ENCODE data around the gene TSC22D4. TPM values are rescaled to one million over a fixed set of nuclear protein-coding genes. Genes with fewer than 3 reads are reported as not detected.
"Not testable (repeated sequence)": the region's sequence is repeated elsewhere in the genome, so short reads cannot be mapped to it uniquely, and the experiment has no call there.

The TSC22D4 gene
- total RNA-seq, 2 experiments from 2014 or later = 78.5 to 85.7 TPM

- ATAC-seq (no peak), DNase-seq (no peak)
- Mint-ChIP-seq H3K36me3 (ENCODE audit: low read depth) (no peaks in the 10 kb centered on the region), H3K4me1 (peaks cover 26% of the 10 kb centered on the region), H3K9me3 (ENCODE audit: low read depth) (no peaks in the 10 kb centered on the region), H3K27ac (no peak overlapping the region), H3K27me3 (no peaks in the 10 kb centered on the region), H3K4me3 (no peak overlapping the region)
- ChIA-PET POLR2A (no interaction called here), CTCF (no interaction called here)
- intact Hi-C loops (cut with DNase I, micrococcal nuclease) = no loop called here
Observed at GRCh38 chr7:100513212-100513810, 34.3 kb upstream of the TSC22D4 start.

DNA sequence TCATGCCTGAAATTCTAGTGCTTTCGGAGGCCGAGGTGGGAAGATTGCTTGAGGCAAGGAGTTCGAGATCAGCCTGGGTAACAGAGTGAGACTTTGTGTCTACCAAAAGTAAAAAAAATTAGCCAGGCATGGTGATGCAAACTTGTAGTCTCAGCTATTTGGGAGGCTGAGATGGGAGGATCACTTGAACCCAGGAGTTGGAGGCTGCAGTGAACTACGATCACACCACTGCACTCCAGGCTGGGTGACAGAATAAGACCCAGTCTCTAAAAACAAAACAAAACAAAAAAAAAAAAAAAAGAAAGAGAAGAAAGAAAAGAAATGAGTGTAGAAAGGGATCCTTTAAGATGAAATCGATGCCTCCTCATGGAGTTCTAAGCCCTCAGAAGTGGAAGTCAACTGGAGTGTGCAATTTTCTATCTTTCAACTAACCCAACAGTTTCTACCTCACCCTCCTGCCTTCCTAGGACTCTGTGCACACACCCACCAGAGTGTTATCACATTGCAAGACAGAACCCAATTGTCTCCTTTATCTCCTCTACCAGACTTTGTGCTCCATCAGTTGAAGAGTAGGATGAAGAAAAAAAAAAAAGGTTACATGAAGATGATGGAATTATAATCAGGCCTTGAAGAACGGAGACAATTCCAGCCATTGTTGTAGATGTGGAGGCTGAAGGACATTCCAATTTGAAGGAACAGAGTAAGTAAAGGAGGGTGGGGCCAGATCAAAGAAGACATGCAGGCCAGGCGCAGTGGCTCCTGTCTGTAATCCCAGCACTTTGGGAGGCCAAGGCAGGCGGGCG is 31.6 kb upstream of the TSC22D4 start:
- no peaks in the 10 kb centered on the region for H3K9me3 Mint-ChIP-seq (ENCODE audit: low read depth)
- ChIA-PET POLR2A (interaction anchor here (0.6 kb wide), 1 partner anchor 145 kb away, joined by 4 read pairs; no protein-coding TSS in a partner anchor), CTCF (no interaction called here)
- H3K4me3 Mint-ChIP-seq = no peak overlapping the region
- no peaks in the 10 kb centered on the region for H3K27me3 Mint-ChIP-seq
- no peak overlapping the region for H3K27ac Mint-ChIP-seq
- peaks cover 10% of the 10 kb centered on the region for H3K4me1 Mint-ChIP-seq
- ATAC-seq (no peak), DNase-seq (no peak)
- no peaks in the 10 kb centered on the region for H3K36me3 Mint-ChIP-seq (ENCODE audit: low read depth)
- intact Hi-C loops (cut with DNase I, micrococcal nuclease) = no loop called here

DNA sequence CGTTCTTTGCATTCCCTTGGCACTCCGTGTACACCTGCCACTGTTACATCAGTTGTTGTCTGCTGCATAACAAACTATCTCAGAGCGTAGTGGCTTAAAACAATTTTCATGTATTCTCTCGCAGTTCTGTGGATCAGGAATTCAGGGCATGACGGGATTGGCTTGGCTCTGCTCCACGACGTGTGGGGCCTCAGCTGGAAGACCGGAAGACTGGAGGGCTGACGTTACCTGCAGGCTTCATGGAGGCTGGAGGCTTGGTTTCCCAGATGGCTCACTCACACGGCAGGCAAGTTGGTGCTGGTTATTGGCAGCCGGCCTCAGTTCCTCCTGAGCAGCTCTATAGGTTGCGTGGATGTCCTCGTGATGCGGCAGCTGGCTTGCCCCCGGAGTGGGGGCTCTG is 30.2 kb upstream of the TSC22D4 start:
- peaks cover 3% of the 10 kb centered on the region for H3K4me1 Mint-ChIP-seq
- ChIA-PET CTCF (interaction anchor here (0.5 to 0.6 kb wide), 3 partner anchors 50 to 1957 kb away, joined by 3 to 5 read pairs (median 4); no protein-coding TSS in a partner anchor), POLR2A (no interaction called here)
- no peak for DNase-seq
- H3K27me3 Mint-ChIP-seq = no peaks in the 10 kb centered on the region
- no peak overlapping the region for H3K4me3 Mint-ChIP-seq
- no peaks in the 10 kb centered on the region for H3K9me3 Mint-ChIP-seq (ENCODE audit: low read depth)
- intact Hi-C loops (cut with DNase I, micrococcal nuclease) = no loop called here
- H3K36me3 Mint-ChIP-seq (ENCODE audit: low read depth) = no peaks in the 10 kb centered on the region
- ATAC-seq = no peak
- H3K27ac Mint-ChIP-seq = no peak overlapping the region

DNA sequence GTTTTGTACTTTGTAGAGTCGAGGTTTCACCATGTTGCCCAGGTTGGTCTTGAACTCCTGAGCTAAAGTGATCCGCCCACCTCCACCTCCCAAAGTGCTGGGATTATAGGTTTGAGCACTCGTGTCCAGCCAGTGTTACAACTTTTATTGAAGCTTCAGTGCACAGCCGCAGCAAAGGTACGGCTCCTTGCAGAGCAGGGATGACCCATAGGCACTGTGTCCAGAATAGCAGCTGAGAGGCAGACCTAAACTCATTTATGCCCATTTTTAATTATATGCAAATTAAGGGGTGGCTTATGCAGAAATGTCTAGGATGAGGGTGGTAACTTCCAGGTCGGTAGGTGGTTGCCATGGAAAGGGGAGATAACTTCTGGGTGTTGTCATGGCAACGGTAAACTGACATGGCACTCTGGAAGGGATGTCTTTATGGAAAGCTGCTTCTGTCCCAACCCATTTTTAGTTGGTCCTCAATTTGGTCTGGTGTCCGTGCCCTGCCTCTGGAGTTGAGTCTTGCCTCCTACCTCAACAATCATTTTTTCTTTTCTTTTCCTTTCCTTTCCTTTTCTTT is 27.4 kb upstream of the TSC22D4 start:
- no peaks in the 10 kb centered on the region for H3K4me1 Mint-ChIP-seq
- no peak overlapping the region for H3K4me3 Mint-ChIP-seq
- intact Hi-C loops (cut with DNase I, micrococcal nuclease) = no loop called here
- ChIA-PET POLR2A (interaction anchor here (0.7 kb wide), 1 partner anchor 79 kb away, joined by 3 read pairs; no protein-coding TSS in a partner anchor), CTCF (interaction anchor here (0.6 to 1.0 kb wide), 2 partner anchors 14 to 250 kb away, joined by 3 read pairs; no protein-coding TSS in a partner anchor)
- H3K27ac Mint-ChIP-seq = no peak overlapping the region
- no peaks in the 10 kb centered on the region for H3K9me3 Mint-ChIP-seq (ENCODE audit: low read depth)
- no peaks in the 10 kb centered on the region for H3K27me3 Mint-ChIP-seq
- no peak for ATAC-seq
- no peaks in the 10 kb centered on the region for H3K36me3 Mint-ChIP-seq (ENCODE audit: low read depth)
- DNase-seq = no peak

DNA sequence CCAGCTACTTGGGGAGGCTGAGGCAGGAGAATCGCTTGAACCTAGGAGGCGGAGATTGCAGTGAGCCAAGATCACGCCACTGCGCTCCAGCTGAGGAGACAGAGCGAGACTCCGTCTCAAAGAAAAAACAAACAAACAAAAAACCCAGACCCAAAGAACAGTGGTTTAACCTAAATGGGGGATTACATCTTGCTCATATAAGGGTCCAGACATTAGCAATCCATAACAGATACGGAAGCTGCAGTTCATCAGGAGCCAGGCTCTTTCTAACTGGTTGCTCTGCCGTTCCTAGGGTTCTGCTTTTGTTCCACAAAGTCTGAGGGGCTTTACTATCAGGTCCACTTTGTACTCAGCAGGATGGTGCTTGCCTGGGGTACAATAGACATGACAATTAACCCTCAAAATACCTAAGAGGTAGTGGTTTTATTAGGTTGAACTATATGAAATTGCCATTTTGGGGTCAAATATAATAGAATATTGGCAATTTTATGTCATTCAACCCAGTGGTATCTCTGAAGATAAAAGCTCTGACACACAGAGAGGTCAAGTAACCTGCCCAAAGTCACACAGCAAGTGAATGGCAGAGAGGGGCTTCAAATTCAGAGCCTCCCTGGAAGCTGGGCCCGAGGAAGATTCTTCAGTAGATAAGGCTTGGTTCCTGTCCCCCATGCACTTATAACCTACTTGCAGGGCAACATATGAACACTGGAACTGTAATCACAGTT is 26.0 kb upstream of the TSC22D4 start:
- ChIA-PET POLR2A (no interaction called here), CTCF (interaction anchor here (0.7 to 1.3 kb wide), 3 partner anchors 8 to 60 kb away, joined by 4 to 5 read pairs (median 4); no protein-coding TSS in a partner anchor)
- no peak overlapping the region for H3K4me3 Mint-ChIP-seq

GRCh38 chr7:100504031-100504430 is 25.0 kb upstream of the TSC22D4 start:
- intact Hi-C loops (cut with DNase I, micrococcal nuclease) = not testable (repeated sequence)

More for the DNA sequence above, 26.0 kb upstream of the TSC22D4 start:
- Mint-ChIP-seq H3K27me3 (no peaks in the 10 kb centered on the region), H3K4me1 (no peaks in the 10 kb centered on the region), H3K36me3 (ENCODE audit: low read depth) (no peaks in the 10 kb centered on the region), H3K9me3 (ENCODE audit: low read depth) (no peaks in the 10 kb centered on the region), H3K27ac (no peak overlapping the region)
- ATAC-seq = no peak
- intact Hi-C loops (cut with DNase I, micrococcal nuclease) = no loop called here
- no peak for DNase-seq

GRCh38 chr7:100500743-100501142 is 21.7 kb upstream of the TSC22D4 start:
- H3K9me3 Mint-ChIP-seq (ENCODE audit: low read depth); H3K36me3 Mint-ChIP-seq (ENCODE audit: low read depth); ATAC-seq; H3K27me3 Mint-ChIP-seq; intact Hi-C loops (cut with DNase I, micrococcal nuclease); H3K4me1 Mint-ChIP-seq; H3K27ac Mint-ChIP-seq; POLR2A ChIA-PET; H3K4me3 Mint-ChIP-seq; DNase-seq: not testable (repeated sequence)
- CTCF ChIA-PET = interaction anchor here (1.2 kb wide), 1 partner anchor 31 kb away, joined by 3 read pairs; no protein-coding TSS in a partner anchor

More at GRCh38 chr7:100504031-100504430, 25.0 kb upstream of the TSC22D4 start:
- H3K27me3 Mint-ChIP-seq; H3K4me1 Mint-ChIP-seq; ATAC-seq; H3K9me3 Mint-ChIP-seq (ENCODE audit: low read depth); H3K27ac Mint-ChIP-seq; H3K4me3 Mint-ChIP-seq; POLR2A ChIA-PET; DNase-seq; H3K36me3 Mint-ChIP-seq (ENCODE audit: low read depth): not testable (repeated sequence)
- CTCF ChIA-PET = interaction anchor here (0.6 kb wide), 1 partner anchor 255 kb away, joined by 3 read pairs; no protein-coding TSS in a partner anchor

DNA sequence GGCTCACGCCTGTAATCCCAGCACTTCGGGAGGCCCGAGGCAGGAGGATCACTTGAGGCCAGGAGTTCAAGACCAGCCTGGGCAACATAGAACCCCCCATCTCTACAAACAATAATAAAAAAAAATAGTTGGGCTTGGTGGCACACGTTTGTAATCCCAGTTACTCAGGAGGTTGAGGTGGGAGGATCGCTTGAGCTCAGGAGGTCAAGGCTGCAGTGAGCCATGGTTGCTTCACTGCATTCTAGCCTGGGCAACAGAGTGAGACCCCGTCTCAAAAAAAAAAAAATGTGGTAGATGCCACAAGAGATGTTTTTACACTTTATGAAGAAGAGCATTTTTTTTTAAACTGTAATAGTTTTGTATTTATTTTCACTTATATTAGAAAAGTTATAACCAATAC is 17.5 kb upstream of the TSC22D4 start:
- no peak overlapping the region for H3K4me3 Mint-ChIP-seq
- no peak overlapping the region for H3K27ac Mint-ChIP-seq
- ATAC-seq (no peak), DNase-seq (no peak)
- peaks cover 11% of the 10 kb centered on the region for H3K4me1 Mint-ChIP-seq
- no peaks in the 10 kb centered on the region for H3K36me3 Mint-ChIP-seq (ENCODE audit: low read depth)
- POLR2A ChIA-PET = no interaction called here
- H3K27me3 Mint-ChIP-seq = no peaks in the 10 kb centered on the region
- CTCF ChIA-PET = interaction anchor here (0.7 to 1.6 kb wide), 8 partner anchors 9 to 68 kb away, joined by 3 to 9 read pairs (median 4); no protein-coding TSS in a partner anchor
- intact Hi-C loops (cut with DNase I, micrococcal nuclease) = no loop called here
- H3K9me3 Mint-ChIP-seq (ENCODE audit: low read depth) = no peaks in the 10 kb centered on the region

- Mint-ChIP-seq H3K36me3 (ENCODE audit: low read depth) (no peaks in the 10 kb centered on the region), H3K4me3 (peak overlapping the region; percentile 63), H3K4me1 (peaks cover 11% of the 10 kb centered on the region), H3K9me3 (ENCODE audit: low read depth) (no peaks in the 10 kb centered on the region), H3K27ac (peak overlapping the region; percentile 55), H3K27me3 (no peaks in the 10 kb centered on the region)
- peak; percentile 90 for ATAC-seq
- ChIA-PET POLR2A (interaction anchor here (0.6 to 1.1 kb wide), 2 partner anchors 93 to 95 kb away, joined by 3 read pairs; partner anchors contain the start of gene FBXO24), CTCF (interaction anchor here (0.6 to 2.9 kb wide), 7 partner anchors 11 to 160 kb away, joined by 3 to 12 read pairs (median 3); partner anchors contain the start of gene TSC22D4)
- peak; percentile 83 for DNase-seq
- intact Hi-C loops (cut with DNase I, micrococcal nuclease) = no loop called here
Observed at GRCh38 chr7:100493476-100494264, 14.7 kb upstream of the TSC22D4 start.

DNA sequence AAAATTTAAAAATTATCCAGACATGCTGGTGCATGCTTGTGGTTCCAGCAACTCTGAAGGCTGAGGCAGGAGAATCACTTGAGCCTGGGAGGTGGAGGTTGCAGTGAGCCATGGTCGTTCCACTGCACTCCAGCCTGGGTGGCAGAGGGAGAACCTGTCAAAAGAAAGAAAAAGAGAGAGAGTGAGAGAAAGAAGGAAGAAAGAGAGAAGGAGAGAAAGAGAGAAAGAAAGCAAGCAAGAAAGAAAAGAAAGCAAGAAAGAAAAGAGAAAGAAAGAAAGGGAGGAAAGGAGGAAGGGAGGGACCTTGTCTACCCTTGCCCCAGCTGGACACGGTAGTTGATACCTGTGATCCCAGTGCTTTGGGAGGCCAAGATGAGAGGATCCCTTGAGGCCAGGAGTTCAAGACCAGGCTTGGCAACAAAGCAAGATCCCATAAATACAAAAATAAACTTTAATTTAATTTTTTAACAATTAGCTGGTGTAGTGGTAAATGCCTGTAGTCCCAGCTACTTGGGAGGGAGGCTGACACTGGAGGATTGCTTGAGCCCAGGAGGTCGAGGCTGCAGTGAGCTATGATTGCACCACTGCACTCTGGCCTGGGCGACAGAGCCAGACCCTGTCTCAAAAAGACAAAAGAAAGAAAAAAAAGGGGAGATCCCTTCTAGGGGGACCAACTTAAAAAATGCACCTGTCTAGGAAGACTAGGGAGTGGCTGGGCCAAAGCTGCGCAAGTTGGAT is 13.9 kb upstream of the TSC22D4 start:
- ChIA-PET CTCF (interaction anchor here (1.0 to 2.9 kb wide), 6 partner anchors 10 to 67 kb away, joined by 3 to 12 read pairs (median 4); partner anchors contain the start of gene TSC22D4), POLR2A (no interaction called here)
- peaks cover 11% of the 10 kb centered on the region for H3K4me1 Mint-ChIP-seq
- no peaks in the 10 kb centered on the region for H3K27me3 Mint-ChIP-seq
- no peaks in the 10 kb centered on the region for H3K36me3 Mint-ChIP-seq (ENCODE audit: low read depth)
- intact Hi-C loops (cut with DNase I, micrococcal nuclease) = no loop called here
- H3K27ac Mint-ChIP-seq = peak overlapping the region; percentile 55
- no peak for DNase-seq
- H3K9me3 Mint-ChIP-seq (ENCODE audit: low read depth) = no peaks in the 10 kb centered on the region
- no peak for ATAC-seq
- H3K4me3 Mint-ChIP-seq = peak overlapping the region; percentile 63
